ENCODE data around the gene DFFB. TPM values are rescaled to one million over a fixed set of nuclear protein-coding genes. Genes with fewer than 3 reads are reported as not detected.
"Not testable (repeated sequence)": the region's sequence is repeated elsewhere in the genome, so short reads cannot be mapped to it uniquely, and the experiment has no call there.

Gene DFFB
- total RNA-seq, 1 donor from 2014 or later, result 4.8 TPM

DNA sequence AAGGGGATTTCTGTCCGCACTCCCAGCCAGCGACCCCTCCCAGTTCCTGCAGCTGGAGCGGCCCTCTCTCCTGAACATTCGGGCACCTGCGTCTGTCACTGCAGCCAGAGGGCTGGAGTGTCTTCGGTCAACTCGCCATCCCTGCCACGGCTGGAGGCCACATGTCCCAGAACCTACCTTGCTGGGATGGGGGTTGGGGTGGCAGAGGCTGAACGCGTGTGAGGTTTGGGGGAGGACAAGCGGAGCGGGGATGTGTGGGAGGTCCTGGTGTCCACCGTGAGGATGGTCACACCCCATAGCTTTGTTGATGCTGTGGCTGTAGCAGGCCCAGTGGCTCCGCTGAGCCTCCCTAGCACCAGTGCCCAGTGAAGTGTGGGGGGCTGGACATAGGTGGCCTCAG, 57.6 kb downstream of the DFFB start:
- no peaks in the 10 kb centered on the region for H3K36me3 Mint-ChIP-seq
- peaks cover 6% of the 10 kb centered on the region for H3K4me1 ChIP-seq
- no peaks in the 10 kb centered on the region for H3K27me3 ChIP-seq
- H3K27ac ChIP-seq, result no peak overlapping the region
- DNase-seq (ENCODE audit: low spot score), result no peak
- H3K36me3 ChIP-seq, result no peaks in the 10 kb centered on the region
- no peaks in the 10 kb centered on the region for H3K9me3 Mint-ChIP-seq
- no peak overlapping the region for H3K27ac Mint-ChIP-seq
- no peaks in the 10 kb centered on the region for H3K79me2 ChIP-seq (ENCODE audit: low read depth)
- no peak overlapping the region for H3K4me3 ChIP-seq
- no peak overlapping the region for H2AFZ ChIP-seq (replicated peaks)
- no peak overlapping the region for H3K4me3 Mint-ChIP-seq
- peaks cover 7% of the 10 kb centered on the region for H3K27me3 Mint-ChIP-seq (ENCODE audit: insufficient read depth, low read depth)
- no peaks in the 10 kb centered on the region for H3F3A ChIP-seq (ENCODE audit: low read depth)
- no peak overlapping the region for H3K4me2 ChIP-seq
- no peaks in the 10 kb centered on the region for H4K20me1 ChIP-seq (ENCODE audit: low read depth)
- H3K9me3 ChIP-seq (ENCODE audit: low read depth), result no peaks in the 10 kb centered on the region
- no peak overlapping the region for H3K9ac ChIP-seq
- TF ChIP-seq EZH2 (IDR thresholded peaks at IDR 0.05) (no peak), EZH2phosphoT487 (IDR thresholded peaks at IDR 0.05) (no peak)
- TF ChIP-seq, protein P1, sequence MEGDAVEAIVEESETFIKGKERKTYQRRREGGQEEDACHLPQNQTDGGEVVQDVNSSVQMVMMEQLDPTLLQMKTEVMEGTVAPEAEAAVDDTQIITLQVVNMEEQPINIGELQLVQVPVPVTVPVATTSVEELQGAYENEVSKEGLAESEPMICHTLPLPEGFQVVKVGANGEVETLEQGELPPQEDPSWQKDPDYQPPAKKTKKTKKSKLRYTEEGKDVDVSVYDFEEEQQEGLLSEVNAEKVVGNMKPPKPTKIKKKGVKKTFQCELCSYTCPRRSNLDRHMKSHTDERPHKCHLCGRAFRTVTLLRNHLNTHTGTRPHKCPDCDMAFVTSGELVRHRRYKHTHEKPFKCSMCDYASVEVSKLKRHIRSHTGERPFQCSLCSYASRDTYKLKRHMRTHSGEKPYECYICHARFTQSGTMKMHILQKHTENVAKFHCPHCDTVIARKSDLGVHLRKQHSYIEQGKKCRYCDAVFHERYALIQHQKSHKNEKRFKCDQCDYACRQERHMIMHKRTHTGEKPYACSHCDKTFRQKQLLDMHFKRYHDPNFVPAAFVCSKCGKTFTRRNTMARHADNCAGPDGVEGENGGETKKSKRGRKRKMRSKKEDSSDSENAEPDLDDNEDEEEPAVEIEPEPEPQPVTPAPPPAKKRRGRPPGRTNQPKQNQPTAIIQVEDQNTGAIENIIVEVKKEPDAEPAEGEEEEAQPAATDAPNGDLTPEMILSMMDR (IDR thresholded peaks at IDR 0.05), result no peak
- H3K4me1 Mint-ChIP-seq, result peaks cover 19% of the 10 kb centered on the region

DNA sequence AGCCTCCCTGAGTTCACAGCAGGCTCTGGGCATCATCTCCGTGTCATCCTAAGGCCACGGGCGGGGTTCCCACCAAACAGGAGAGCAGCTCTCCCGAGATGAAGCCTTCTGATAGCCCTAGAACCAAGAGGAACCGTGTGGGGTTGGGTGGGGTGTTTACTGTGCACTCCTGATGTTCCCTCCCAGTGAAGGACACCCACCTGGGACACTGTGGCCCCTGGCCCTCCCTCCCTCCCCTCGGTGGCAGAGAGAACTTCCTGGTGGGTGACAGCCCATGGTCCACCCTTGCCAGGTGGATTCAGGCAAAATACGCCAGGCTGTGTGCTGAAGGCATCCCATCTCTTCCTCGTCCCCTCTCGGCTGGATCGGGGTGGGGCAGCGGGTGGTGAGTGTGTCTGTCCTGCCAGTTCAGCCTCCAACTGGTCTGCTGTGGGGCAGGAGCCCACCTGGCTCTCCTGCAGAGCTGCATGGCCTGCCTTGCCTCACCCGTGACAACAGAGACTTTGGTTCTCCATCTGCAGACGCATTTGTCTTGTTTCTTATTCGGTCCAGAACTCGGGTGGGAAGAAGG, 58.4 kb downstream of the DFFB start:
- Mint-ChIP-seq H3K4me1 (peaks cover 13% of the 10 kb centered on the region), H3K36me3 (no peaks in the 10 kb centered on the region), H3K27ac (no peak overlapping the region), H3K4me3 (no peak overlapping the region), H3K9me3 (no peaks in the 10 kb centered on the region), H3K27me3 (ENCODE audit: insufficient read depth, low read depth) (peaks cover 7% of the 10 kb centered on the region)
- H3K9ac ChIP-seq, result no peak overlapping the region
- no peaks in the 10 kb centered on the region for H3K36me3 ChIP-seq
- TF ChIP-seq, protein P1 (IDR thresholded peaks at IDR 0.05), result no peak
- no peak for TF ChIP-seq EZH2 (IDR thresholded peaks at IDR 0.05)
- TF ChIP-seq EZH2phosphoT487 (IDR thresholded peaks at IDR 0.05), result no peak
- H3K4me2 ChIP-seq, result no peak overlapping the region
- no peaks in the 10 kb centered on the region for H3K27me3 ChIP-seq
- H4K20me1 ChIP-seq (ENCODE audit: low read depth), result no peaks in the 10 kb centered on the region
- H3F3A ChIP-seq (ENCODE audit: low read depth), result no peaks in the 10 kb centered on the region
- DNase-seq (ENCODE audit: low spot score), result no peak
- H3K79me2 ChIP-seq (ENCODE audit: low read depth), result no peaks in the 10 kb centered on the region
- H3K27ac ChIP-seq, result no peak overlapping the region
- no peak overlapping the region for H2AFZ ChIP-seq (replicated peaks)
- no peaks in the 10 kb centered on the region for H3K9me3 ChIP-seq (ENCODE audit: low read depth)
- no peak overlapping the region for H3K4me3 ChIP-seq
- H3K4me1 ChIP-seq, result peaks cover 6% of the 10 kb centered on the region

DNA sequence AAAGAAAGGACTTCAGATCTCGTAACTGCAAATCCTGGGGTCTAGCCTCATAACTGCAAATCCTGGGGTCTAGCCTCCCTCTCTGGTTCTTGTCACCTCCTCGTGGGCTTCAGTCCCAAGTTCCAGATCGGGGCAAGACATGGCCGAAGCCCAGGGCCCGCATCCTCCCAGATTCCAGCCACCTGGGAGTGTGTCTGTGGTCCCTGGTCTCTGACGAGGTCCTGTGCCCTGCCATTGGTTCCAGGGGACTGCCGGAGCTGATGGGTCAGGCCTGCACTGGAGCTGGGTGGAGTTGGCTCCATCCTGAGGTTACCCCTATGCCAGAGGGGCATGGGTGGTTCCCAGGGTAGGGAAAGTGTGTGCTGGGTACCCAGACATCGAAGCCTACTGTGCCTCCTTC, 60.5 kb downstream of the DFFB start:
- Histone ChIP-seq H3K79me2 (ENCODE audit: low read depth) (no peaks in the 10 kb centered on the region), H3K27me3 (no peaks in the 10 kb centered on the region), H3K4me2 (no peak overlapping the region), H4K20me1 (ENCODE audit: low read depth) (no peaks in the 10 kb centered on the region), H3K4me3 (no peak overlapping the region), H3K27ac (no peak overlapping the region), H3F3A (ENCODE audit: low read depth) (no peaks in the 10 kb centered on the region), H3K36me3 (no peaks in the 10 kb centered on the region), H3K9me3 (ENCODE audit: low read depth) (no peaks in the 10 kb centered on the region), H3K9ac (no peak overlapping the region), H3K4me1 (no peaks in the 10 kb centered on the region), H2AFZ (replicated peaks) (no peak overlapping the region)
- no peak overlapping the region for H3K27ac Mint-ChIP-seq
- H3K27me3 Mint-ChIP-seq (ENCODE audit: insufficient read depth, low read depth), result peaks cover 15% of the 10 kb centered on the region
- H3K4me1 Mint-ChIP-seq, result peaks cover 3% of the 10 kb centered on the region
- no peaks in the 10 kb centered on the region for H3K9me3 Mint-ChIP-seq
- no peaks in the 10 kb centered on the region for H3K36me3 Mint-ChIP-seq
- TF ChIP-seq EZH2phosphoT487 (IDR thresholded peaks at IDR 0.05) (no peak), EZH2 (IDR thresholded peaks at IDR 0.05) (no peak)
- TF ChIP-seq, protein P1 (IDR thresholded peaks at IDR 0.05), result no peak
- H3K4me3 Mint-ChIP-seq, result no peak overlapping the region
- DNase-seq (ENCODE audit: low spot score), result no peak

DNA sequence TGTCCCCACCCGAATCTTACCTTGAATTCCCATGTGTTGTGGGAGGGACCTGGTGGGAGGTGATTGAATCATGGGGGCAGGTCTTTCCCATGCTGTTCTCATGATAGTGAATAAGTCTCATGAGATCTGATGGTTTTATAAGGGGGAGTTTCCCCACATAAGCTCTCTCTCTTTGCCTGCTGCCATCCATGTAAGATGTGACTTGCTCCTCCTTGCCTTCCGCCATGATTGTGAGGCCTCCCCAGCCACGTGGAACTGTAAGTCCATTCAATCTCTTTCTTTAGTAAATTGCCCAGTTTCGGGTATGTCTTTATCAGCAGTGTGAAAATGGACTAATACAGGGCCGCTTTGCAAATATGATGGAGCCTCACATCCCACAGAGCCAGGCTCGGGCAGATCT, 61.1 kb downstream of the DFFB start:
- H3K4me2 ChIP-seq; H3K9me3 ChIP-seq (ENCODE audit: low read depth); H3K4me1 Mint-ChIP-seq; H3K4me3 Mint-ChIP-seq; H3K27me3 ChIP-seq; H3K4me1 ChIP-seq; H3K9ac ChIP-seq; H3K4me3 ChIP-seq; H3F3A ChIP-seq (ENCODE audit: low read depth); H3K79me2 ChIP-seq (ENCODE audit: low read depth); H3K9me3 Mint-ChIP-seq; H4K20me1 ChIP-seq (ENCODE audit: low read depth); H3K36me3 ChIP-seq; DNase-seq (ENCODE audit: low spot score); H3K27ac ChIP-seq; H3K36me3 Mint-ChIP-seq; H2AFZ ChIP-seq (replicated peaks): not testable (repeated sequence)
- peaks cover 14% of the 10 kb centered on the region for H3K27me3 Mint-ChIP-seq (ENCODE audit: insufficient read depth, low read depth)
- peak overlapping the region; percentile 63 for H3K27ac Mint-ChIP-seq

All from neural progenitor cell (in vitro differentiated cells).